ENCODE results near the gene MROH2A. TPM values are rescaled to one million over a fixed set of nuclear protein-coding genes. Genes with fewer than 3 reads are reported as not detected.

MROH2A gene
- polyA plus RNA-seq, 4 donors: 0.09 to 0.18 (median 0.16) TPM; not detected in 1

DNA sequence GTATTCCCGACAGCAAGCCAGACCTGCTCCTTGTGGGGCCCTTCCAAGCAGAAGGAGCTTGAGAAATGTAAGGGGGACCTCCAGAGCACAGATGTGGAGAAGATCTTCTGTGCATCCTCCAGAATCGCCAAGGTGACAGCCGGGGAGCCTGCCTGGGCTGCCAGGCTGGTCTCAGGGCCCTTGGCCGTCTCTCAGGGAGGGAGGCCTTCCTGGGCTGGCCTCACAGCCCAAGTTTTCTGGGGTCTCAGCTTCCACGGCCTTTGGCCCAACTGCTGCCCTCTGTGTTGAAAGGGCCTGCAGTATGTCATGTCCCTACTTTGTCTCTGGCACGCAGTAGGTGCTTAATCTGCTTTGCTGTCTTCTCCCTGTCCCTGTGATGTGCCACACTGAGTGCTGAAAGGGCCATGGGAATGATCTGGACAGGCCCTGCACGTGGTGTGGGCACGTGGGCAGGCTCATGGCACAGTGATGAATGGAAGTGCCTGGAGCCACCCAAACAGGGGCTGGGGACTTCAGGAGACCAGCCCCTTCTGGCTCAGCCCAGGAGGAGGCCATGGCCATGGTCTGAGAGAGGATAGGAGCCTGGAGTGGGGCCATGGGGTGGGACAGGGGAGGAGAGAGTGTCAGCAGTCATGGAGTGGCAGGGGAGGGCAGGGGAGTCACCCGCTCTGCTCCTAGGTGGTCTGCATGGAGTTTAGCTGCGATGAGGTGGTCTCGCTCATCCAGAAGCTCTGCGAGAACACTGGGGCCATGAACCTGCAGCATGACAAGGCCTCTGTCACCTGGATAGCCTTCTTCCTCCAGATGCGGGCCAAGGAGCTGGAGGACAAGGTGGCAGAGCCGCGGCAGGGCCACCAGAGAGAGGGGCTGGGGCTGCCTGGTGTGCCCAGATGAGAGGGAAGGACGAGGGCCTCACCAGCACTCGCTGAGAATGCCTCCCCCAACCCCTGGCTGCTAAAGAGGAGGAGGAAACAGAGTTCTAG, 40.8 kb downstream of the MROH2A start:
- no peak for DNase-seq (ENCODE audit: low read depth in 4 of 4, low spot score in 2 of 4)

DNA sequence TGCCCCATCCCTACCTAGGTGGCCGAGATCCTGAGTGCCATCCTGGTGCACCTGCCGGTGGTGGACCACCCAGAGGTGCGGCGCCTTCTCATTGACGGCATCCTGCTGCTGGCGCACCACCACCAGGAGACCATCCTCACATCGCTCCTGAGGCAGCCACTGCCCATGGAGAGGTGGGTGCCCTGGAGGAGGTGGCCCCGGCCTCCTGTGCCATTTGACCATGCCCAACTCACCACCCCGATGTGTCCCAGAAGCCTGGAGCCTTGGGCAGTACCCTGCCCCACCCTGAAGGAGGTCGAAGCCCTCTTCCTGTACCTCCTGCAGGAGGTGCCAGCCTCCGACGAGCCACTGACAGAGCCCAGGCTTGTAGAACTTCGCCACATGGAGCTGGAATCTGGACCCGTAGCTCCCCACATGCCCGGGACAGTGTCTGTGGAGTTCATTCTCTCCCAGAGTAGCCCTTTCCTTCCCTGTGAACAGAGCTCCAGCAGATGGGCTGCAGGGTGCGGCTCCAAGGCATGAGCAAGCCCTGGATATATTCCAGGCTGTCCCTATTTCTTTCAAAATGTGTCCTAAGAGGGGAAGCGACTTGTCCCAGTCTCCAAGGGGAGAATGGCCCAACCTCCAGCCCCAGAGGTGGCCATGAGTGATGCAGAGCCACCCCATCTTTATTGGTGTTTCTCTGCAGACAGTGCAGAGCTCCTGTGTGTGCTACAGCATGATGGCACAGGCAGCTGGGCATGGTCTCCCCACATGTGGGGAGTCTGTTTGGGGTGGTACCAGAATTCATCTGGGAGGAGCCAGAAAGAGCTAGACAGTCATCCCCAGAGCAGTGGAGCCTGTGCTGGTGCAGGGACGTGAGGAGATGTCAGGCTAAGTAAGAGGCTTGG, 42.0 kb downstream of the MROH2A start:
- DNase-seq (ENCODE audit: low read depth in 4 of 4, low spot score in 2 of 4): no peak

DNA sequence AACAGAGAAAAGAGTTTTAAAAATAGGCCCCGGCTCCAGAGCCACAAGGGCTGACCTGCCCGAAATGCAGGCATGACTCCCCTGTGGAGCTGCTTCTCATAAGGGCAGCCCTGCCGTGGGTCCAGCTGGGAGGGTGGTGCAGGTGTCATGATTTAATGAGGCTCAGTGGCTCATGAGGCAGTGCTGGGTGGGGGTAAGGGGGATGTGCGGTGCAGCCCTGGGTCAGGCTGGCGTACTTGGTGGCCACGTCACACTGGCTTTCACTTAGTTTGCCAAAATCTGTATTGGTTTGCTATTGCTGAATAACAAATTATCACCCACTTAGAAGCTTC, 42.6 kb downstream of the MROH2A start:
- no peak for DNase-seq (ENCODE audit: low read depth in 4 of 4, low spot score in 2 of 4)

DNA sequence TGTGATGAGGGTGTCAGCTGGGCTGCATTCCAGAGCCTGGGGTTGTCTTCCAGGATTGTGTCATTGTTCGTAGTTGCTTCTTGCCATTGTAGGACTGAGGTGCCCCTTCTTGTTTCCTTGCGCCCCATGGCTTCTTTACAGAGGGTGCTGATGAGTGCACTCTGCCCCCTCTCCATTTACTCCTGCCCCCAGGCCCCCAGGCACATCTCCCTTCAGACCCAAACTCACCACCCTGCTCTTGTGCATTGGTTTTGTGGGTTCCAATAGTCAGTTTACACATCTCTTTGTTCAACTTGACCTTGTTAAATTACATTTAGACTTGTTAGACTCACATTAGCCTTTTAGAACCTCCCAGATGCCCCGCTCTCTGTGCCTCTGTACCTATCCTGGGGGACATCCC, 43.1 kb downstream of the MROH2A start:
- no peak for DNase-seq (ENCODE audit: low read depth in 4 of 4, low spot score in 2 of 4)

DNA sequence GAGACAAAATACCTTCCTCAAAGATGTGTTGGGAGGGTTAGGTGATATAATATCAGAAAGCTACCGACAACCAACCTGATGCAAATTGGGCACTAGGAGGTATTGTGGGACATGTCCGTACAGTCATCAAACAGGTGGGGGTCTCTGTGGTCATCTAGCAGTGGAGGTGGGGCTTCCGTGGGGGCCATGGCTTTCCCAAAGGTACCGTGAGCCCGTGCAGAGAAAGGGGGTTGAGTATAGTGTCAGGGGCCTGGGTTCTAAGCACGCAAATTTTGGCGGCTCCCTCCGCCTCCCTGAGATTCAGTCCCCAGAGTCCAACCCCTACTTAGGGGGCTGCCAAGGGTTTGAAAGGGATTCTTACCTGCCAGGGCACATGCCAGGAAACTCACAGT, 43.6 kb downstream of the MROH2A start:
- DNase-seq (ENCODE audit: low read depth in 4 of 4, low spot score in 2 of 4): no peak

DNA sequence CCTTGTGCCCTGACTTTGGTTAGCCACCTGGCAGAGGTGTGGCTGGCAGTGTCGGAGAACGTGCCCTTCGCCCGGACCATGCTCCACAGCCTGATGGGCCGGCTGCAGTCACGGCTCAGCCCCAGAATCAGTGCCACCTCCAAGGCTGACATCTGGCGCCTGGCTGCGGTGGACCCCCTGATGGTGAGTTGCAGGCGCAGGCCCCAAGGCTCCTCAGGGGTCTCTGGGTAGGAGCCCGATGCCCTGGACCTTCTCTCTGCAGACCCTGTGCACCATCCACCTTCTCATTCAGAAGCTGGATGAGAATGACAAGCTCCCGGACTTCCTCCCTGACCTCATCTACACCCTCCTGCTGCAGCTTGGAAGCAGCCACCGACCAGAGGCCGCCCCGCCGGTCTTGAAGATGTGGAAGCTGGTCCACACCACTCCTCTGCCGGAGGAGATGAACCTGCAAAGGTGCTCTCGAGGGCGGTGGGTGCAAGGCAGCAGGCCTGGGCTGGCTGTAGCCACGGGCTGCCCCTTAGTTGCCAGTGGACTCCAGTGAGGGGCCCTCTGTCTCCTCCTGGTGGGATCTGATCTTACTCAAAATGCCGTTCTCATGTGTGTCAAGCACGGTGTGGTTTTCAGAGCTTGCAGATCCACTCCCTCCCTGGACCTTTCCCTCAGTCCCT, 44.1 kb downstream of the MROH2A start:
- DNase-seq (ENCODE audit: low read depth in 4 of 4, low spot score in 2 of 4): no peak

DNA sequence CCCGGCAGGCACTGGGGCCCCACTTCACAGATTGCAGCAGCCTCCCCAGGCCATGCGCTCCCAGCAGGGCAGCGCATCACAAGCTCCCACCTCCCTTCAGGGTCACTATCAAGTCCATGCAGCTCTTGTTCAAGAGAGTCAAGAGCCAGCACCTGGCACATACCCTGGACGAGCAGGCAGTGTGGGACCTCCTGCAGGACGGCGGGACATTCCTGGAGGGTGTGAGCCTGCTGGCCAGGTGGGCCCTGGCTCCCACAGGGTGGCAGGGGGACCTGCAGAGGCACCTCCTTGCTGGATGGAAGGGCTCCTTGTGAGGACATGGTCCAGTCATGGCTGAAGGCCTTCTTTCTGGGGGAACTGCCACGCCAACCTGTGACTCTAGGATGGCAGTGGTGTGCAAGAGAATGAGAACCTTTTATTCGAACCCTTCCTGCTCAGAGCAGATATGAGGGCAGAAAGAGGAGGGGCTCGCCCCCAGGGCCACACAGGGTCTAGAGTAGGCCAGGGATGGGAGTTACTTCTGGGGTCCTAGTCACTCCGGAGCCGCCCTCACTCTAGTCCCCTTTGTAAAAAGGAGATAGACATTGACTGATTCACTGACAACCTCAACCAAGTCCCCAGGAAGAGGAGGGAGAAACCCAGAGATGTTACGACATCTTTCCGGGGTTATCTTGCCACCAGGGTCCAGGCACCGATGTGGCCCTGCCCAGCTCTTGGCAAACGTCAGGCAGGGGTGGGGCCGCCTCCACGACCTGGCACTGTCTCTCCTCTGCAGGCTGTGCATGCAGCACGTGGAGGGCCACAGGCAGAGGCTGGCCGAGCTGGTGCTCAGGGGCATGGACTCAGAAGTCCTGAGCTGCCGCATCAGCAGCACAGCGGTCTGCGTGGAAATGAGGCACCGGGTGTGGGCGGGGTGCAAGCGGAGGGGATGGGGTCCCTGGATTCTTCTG, 44.9 kb downstream of the MROH2A start:
- DNase-seq (ENCODE audit: low read depth in 4 of 4, low spot score in 2 of 4): no peak

DNA sequence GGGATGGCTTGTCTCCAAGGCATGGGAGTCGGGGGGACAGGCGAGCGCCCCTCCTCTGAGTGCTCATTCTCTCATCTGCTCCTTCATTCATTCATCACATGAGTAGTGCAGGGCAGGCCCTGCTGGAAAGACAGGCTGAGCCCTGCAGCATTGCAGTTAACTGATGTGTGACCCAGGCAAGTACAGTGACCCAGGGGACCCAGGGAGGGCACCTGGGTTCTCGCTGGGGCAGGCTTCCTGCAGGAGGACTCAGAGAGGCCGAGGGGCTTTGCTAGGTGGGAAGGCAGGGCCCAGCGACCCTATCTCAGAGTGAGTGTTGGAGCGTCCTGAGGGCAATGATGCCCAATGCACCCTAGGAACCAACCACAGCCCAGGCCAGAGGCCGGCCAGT, 45.6 kb downstream of the MROH2A start:
- DNase-seq (ENCODE audit: low read depth in 4 of 4, low spot score in 2 of 4): no peak

DNA sequence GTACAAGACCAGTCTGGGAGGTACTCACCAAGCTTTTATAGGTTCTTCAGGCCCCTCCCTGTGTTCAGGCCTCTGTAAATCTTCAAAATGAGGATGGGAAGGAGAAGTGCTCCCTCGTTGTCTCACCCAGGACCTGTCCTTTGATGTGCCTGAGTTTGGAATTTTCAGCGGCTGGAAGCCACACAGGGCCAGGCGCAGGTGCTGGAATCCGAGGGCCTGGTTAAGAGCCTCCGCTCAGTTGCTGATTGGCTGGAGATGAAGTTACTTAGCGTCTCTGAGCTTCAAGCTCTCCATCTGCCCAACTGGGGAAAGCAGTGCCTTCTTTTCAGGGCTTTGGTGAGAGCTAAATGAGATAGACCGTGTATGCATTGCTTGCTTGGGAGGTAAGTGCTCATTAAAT, 46.2 kb downstream of the MROH2A start:
- DNase-seq (ENCODE audit: low read depth in 4 of 4, low spot score in 2 of 4): no peak

DNA sequence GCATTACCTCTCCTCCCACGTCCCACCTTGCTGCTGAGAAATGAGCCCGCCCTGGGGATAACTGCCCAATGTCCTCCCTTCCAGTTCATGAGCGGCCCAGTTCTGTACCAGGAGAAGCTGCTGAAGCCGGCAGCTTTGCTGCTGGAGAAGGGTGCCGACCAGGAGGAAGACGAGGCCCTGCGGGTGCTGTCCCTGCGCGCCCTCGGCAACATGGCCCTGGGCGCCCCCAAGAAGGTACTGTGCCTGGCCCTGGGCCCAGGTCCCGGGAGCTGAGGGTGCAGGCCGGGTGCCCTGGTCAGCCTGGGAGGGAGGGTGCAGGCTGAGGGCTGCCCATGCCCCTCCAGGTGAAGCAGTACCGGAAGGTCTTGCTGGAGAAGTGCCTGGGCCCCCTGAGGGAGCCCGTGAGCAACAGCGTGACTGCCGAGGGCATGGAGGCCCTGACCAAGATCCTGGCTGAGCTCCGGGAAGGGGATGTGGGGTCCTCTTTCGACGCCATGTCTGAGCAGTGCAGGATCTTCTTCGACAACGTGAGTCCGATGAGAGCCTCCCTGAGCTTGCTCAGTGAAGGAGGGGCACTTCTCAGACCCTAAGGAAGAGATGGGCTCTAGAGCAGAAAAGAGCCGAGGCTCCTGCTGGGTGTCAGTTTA, 50.5 kb downstream of the MROH2A start:
- DNase-seq (ENCODE audit: low read depth in 4 of 4, low spot score in 2 of 4): no peak

DNA sequence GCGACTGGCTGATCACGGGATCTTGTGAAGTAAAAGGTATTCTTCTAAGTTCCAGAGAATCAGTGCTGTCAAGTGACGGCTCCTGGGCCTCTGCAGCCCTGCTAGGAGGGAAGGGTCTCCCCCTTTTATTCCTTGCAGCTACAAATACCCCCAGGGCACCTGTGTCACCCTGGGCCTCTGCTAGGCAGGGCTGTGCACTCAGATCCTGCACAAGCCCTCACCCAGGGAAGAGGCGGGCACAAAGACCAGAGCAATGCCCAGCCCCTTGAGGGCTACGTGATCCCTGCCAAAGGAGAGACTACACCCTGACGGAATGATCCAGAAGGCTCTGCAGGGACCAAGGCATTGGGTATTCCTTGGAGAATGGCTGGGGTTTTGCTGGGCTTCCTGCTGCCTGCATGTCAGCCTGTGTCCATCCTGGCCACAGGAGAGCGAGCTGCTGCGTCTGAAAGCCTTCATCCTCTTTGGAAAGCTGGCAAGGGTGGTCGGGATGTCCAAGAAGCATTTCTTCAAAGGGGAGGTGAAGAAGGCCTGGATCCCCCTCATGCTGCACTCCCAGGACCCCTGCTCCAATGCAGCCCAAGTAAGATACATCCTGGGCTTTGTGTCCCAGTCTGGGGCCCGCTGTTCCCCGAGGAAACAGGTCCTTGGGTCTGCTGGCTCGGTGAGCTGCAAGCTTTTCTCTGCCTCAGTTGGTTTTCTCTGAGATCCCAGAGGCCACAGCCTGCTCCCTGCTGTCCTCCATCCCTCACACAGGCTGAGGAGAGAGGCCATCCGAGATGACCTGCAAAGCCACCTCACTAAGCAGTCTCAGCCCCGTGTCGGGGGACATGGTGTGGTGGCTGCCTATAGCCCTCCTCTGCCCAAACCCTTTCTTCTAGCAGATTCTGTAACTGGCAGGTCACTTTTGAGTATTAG, 51.3 kb downstream of the MROH2A start:
- DNase-seq (ENCODE audit: low read depth in 4 of 4, low spot score in 2 of 4): no peak

DNA sequence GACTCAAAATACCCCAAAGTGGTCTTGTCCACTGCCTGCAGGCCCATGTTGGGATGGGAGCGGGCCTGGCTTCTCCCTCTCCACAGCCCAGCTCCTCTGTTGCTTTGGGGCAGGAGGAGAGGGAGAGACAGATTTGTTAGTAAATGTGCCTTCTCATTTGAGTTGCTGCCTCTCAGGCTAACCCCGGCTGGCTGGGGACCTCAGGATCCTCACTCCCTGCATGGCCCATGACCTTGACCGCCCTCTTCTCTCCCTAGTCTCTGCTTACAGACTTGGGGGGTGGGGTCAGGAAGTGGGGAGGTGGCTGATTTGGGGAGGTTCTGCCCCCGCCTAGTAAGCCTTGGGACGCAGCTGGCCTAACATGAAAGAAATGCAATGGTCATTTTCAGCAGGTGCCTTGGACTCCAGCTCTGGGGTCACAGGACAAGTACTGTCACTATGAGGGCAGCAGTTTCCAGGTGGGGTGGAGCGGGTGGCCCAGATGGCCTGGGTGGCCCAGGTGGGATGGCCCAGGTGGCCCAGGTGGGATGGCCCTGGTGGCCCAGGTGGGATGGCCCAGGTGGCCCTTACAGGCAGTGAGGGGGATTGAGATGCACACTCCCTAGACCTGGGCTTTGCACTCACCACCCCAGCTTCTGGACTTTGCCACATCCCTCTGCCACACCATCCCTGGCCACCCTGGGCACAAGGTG, 52.1 kb downstream of the MROH2A start:
- no peak for DNase-seq (ENCODE audit: low read depth in 4 of 4, low spot score in 2 of 4)

DNA sequence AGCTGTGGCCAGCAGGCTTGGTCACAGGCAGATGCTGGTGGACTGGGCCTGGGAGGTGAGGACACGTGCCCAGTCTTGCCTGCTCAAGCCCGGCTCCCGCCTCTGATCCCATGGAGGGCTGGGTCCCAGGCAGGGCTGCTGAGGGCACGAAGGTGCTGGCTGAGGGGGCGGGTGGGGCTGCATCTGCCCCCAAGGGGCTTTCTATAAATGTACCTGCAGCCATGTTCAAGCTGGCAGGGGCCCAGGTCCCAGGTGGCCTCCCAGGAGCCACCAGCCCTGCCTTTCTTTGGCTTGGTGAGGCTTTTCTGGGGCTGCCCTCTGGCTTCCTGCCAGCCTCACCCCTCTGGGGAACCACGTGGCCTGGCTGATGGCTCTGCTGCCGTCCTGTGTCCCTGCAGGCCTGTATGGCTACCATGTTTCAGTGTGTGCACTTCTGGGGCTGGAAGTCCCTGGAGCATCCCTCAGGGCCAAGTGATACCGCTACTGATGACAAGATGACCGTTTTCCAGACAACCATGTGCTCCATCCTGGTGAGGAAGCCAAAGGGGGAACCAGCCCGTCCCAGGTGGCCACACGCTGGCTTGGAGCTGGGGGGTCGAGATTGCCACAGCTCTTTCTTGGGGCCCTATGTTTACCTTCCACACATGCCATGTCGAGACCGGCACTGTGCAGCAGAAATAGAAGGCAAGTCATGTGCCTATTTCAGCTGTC, 53.0 kb downstream of the MROH2A start:
- DNase-seq (ENCODE audit: low read depth in 4 of 4, low spot score in 2 of 4): no peak

DNA sequence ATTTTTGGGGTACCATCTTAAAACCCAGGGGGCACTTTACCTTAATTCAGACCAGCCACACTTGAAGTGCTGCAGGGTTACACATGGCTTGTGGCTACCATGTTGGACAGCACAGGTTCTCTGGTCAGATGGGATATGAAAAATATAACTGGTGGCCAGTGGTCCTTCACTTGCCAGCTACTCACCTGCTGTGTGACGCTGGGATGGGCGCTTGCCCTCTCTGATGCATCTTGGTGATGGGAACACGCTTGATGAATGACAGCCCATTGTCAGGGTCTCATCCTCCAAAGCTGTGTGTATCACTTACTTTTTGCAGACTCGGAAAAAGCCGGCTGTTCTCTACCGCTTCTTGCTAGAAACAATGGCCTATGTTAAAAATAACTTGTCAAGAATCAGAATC, 53.7 kb downstream of the MROH2A start:
- DNase-seq (ENCODE audit: low read depth in 4 of 4, low spot score in 2 of 4): no peak

DNA sequence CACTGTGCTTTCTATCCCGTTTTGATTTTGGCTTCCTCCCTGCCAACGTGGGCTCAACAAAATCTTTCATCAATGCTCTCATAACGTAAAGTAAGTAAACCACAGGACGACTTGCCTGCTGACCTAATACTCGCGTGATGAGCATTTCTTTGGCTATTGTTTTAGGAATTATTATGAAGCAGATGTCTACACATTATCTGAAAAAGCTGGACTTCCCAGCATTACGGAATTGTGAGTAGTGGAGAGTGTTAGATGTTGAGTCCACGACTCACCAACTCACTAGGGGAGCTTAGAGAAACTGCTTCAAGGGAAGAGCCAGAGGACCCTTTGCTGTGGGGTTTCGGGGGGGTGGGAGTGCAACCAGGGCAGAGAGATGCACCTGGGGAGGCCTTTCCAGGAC, 54.3 kb downstream of the MROH2A start:
- no peak for DNase-seq (ENCODE audit: low read depth in 4 of 4, low spot score in 2 of 4)

DNA sequence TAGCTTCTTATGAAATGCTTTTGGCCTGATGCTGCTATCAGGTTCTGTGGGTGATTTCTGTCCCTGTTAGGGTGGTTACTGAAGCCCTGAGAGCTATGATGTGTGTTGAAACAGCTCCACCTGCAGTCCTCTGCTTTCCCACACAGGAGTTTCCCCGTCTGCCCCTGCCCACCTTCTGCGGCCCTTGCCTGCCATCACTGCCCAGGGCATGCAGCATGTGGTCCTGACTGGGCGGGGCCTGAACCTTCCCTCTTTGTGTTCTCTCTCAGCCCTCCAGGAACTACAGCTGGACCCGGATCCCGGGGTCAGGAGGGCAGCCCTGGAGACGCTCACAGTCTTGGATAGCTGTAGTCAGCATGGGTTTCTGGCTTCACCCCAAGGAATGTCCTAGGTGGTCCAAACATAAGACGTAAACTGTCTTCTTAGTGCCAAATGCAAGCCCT, 54.8 kb downstream of the MROH2A start:
- peak in 1 of 4 donors; percentile 12 for DNase-seq (ENCODE audit: low read depth in 4 of 4, low spot score in 2 of 4)

DNA sequence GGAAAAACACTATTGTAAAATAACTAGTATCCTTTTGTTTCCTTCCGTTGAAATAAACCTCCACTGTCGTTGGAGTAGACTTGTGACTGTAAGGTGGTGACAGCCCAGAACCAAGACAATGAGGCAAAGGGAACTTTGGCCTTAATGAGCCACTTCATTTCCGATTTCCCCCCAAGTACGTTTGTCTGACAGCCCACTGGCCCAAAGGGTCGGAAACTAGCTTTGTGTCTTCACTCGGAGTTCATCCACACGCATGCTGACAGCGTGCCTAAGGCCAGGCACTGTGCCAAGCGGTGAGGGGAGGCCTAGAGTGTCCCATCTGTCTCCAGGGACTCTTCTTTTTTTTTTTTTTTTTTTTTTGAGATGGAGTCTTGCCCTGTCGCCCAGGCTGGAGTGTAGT, 55.2 kb downstream of the MROH2A start:
- no peak for DNase-seq (ENCODE audit: low read depth in 4 of 4, low spot score in 2 of 4)

Data from left renal cortex interstitium (tissue), 4 donors.